UCSD-AML1 (cell line): ENCODE data around the gene MRPS16.
"Not testable (repeated sequence)": the region's sequence is repeated elsewhere in the genome, so short reads cannot be mapped to it uniquely, and the experiment has no call there.

ENCODE experiments used
- DNase-seq: peaks from one replicate; lab custom pipeline; 2025; ENCODE audit not compliant: unreplicated experiment; lab: John Stamatoyannopoulos, UW

The MRPS16 gene

DNA sequence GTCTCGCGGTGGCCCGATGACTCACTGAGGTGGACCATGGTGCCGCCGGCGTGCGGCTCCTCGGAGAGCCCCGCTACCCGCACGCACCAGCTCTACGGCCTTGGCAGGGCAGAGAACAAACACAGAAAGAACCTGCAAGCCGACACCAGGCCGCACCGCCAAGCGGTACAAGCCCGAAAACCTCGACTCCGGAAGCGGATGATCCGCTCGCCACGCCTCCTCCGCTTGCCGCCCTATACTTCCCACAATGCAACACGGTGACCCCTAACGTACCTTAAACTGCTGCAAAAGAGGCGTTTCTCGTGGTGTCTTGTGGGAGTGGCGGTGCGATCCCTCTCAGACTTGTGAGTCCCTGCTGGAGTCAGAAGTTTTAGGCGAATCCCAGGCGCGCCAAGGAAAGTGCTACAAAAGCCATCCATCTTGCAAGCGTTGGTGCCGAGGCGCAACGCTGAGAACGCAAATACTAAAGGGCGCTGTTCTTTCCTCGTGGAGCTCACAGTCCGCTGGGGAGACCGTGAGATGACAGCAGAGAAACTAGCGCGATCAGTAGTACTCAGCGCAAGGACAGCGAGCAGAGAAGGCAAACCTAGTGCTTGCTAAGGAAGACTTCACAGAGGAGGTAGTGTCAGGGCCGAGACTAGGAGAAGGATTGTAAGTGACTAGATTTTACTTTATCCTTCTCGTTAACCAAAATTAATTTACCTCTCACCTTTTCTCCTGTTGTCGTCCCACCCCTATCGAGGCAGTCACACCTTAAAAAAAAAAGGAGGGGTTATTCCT, at the start of gene MRPS16:
Gene MRPS16 (minus strand): TSS at position 200 of the 780 bp plus-strand sequence. CDS start 162 bp downstream, at position 38.
- DNase-seq, result peak; percentile 92

DNA sequence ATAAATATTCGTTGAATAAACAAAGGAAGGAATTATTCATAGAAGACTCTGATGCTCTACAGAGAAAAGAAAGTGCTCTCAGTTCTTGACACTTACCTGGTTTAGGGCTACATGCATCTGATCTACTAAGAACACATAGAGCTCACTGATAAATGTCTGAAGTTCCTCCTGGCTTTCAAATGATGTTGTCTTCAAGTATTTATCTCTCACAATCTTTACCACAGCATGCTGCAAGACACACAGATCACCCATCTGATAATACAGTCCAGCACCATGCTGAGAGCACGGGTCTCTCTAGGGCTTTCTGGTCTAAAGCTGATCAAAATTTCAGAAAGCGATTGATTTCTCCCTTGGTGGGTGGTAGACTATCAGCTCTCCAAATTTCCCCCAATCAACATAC, 44.5 kb upstream of the MRPS16 start:
- no peak for DNase-seq

DNA sequence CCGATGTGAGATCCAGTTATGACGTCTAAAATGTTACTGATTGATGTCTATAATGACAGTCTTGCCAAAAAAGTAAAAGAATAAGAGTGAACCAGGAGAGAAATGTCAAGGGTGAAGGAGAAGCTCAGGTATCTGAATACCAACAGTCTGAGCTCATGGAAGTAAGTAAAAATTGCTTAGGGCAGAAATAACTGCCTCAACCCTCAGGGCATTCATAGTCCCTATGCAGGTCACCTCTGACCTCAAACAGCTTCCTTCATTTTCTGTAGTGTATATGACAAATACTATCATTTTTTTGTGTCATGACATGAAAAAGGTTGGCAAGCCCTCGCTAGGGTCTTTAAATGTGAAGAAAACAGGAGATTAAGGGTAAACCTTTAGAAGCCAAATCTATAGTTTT, 41.0 kb upstream of the MRPS16 start:
- DNase-seq, result no peak

DNA sequence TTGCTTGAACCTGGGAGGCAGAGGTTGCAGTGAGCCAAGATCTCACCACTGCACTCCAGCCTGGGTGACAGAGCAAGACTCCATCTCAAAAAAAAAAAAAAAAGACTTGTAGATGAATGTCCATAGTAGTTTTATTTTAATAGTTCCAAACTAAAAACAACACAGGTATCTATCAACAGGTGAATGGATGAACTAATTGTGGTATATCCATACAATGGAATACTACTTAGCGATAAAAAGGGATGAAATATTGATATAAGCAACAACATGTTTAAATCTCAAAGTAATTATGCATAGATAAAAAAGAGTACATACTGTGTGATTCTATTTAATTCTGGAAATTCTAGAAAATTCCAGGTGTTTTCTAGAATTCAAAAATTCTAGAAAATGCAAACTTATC, 37.5 kb upstream of the MRPS16 start:
- DNase-seq, result no peak

DNA sequence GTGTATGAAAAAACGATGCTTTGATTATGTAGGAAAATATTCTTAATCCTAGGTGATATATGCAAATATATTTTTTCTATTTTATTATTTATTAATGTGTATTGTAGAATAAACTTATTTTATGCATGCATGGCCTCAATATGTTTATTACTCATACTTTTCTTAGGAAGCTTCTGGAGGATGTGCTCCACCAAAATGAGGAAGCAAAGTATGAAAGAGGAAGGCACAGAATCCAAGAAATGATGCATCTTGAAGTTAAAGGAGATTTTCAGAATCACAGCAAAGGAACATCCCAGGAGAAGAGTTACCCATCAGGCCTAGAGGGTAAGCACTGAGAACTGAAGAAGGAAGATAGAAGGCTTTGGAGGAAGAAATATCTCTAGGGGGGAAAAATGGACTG, 35.0 kb upstream of the MRPS16 start:
- no peak for DNase-seq

DNA sequence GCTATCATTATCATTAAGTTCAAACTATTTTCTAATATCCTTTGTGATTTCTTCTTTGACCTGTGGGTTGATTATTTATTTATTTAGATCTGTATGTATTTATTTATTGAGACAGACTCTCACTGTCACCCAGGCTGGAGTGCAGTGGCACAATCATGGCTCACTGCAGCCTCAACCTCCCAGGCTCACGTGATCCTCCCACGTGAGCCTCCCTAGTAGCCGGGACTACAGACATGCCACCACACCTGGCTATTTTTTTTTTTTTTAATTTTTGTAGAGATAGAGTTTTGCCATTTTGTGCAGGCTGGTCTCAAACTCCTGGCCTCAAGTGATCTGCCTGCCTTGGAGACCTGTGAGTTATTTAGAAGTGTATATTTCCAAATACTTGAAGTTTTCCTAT, 28.7 kb upstream of the MRPS16 start:
- no peak for DNase-seq

DNA sequence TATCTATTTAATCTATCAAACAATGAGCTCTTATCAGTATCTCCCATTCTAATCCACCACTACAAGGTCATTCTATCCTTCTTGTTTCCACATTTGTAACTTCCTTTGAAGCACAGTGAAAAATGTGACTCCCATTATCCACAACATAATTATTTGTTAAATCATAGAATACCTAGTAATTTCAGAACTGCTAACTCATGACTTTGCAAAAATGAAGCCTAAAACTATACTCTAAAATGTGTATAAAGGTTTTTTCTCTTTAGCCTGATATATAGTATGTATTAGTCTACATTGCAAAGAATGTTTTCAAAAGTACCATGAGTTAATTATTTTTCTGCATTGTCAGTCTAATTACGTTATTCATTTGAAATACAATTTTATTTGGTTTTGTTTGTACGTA, 12.0 kb upstream of the MRPS16 start:
- no peak for DNase-seq

DNA sequence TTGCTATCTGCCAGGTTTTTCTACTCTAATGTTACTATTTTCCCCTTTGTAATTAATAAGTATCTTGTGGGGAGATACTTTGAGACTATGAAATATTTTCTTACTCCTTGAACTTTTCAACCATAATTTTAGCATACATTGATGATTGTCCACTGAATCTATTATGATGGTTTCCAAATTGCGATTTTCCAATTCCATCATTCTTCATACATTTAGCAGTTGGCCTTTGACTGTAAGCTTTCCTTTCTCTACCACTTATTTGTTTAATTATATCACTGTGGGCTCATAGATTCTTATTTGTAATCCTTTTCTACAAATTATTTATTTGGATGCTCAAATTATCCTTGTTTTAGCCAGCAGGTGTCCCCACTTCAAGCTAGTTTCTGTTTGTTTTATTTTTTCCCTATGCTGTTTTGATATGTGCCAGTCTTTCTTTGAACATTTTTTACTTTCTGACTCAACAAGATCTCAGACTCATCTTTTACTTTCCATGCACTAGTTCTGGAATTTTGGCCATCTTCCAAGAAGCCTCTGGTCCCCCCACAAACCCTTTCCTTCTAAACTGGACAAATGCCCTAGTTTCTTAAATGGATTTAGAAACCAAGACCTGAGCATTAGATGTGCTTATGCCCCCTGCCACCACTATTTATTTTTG, 11.4 kb upstream of the MRPS16 start:
- no peak for DNase-seq

DNA sequence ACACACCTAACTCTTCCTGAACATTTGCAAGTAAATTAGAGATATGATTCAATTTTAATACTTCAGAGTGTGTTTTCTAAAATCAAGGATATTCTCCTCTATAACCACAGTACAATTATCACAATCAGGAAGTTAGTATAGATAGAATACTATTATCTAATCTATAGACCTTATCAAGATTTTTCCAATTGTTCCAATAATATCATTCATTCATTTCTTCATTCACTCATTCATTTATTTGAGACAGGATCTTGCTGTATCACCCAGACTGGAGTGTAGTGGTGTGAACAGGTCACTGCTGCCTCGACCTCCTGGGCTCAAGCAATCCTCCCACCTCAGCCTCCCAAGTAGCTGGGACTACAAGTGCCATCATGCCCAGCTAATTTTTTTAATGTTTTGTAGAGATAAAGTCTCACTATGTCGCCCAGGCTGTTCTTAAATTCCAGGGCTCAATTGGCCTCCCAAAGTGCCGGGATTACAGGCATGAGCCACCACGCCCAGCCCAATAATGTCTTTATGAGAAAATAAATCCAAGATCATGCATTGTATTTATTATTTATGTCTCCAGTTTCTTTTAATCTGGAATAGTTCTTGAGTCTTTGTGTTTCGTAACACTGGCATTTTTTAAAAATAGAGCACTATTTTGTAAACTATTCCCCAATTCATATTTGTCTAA, 10.6 kb upstream of the MRPS16 start:
- no peak for DNase-seq

DNA sequence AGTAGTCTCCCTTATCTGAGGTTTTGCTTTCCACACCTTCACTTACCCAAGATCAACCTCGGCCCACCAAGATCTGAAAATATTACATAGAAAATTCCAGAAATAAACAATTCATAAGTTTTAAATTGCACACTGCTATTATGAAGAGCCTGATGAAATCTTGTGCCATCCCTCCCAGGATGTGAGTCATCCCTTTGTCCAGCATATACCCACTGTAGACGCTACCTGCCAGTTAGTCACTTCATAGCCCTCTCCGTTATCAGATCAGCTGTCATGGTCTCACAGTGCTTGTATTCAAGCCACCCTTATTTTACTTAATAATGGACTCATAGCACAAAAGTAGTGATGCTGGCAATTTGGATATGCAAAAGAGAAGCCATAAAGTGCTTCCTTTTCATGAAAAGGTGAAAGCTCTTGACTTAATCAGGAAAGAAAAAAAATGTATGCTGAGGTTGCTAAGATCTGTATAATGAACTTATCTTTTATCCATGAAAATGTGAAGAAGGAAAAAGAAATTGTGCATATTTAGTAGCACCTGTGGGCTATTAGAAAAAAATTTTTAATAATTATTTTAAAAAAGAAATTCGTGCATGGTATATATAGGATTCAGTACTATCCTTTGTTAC, 9.8 kb upstream of the MRPS16 start:
- no peak for DNase-seq

DNA sequence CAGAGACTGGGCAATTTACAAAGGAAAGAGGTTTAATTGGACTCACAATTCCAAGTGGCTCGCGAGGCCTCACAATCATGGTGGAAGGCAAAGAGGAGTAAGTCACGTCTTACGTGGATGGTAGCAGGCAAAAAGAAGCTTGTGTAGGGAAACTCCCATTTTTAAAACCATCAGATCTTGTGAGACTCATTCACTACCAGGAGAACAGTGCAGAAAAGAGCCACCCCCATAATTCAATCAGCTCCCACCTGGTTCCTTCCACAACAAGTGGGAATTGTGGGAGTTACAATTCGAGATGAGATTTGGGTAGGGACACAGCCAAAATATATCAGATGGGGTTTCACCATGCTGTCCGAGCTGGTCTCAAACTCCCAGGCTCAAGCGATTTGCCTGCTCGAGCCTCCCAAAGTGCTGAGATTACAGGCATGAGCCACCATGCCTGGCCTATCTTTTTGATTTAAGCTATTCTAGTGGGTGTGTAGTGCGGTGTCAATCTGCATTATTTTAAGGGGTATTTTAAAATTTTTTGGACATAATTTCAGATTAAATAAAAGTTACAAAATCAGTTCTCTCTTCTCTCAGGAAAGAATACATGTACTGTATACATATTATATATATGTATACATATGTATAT, 9.0 kb upstream of the MRPS16 start:
- no peak for DNase-seq

DNA sequence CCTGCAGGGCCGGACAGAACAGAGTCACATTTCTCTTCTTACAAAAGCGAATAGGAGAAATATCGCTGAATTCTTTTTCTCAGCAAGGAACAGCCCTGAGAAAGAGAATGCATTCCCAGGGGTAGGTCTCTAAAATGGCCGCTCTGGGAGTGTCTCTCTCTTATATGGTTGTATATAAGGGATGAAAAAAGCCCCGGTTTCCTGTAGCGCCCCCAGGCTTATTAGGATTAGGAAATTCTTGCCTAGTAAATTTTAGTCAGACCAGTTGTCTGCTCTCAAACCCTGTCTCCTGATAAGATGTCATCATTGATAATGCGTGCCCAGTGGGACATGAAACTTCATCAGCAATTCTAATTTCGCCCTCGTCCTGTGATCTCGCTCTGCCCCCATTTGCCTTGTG, 6.2 kb upstream of the MRPS16 start:
- DNase-seq, result not testable (repeated sequence)

DNA sequence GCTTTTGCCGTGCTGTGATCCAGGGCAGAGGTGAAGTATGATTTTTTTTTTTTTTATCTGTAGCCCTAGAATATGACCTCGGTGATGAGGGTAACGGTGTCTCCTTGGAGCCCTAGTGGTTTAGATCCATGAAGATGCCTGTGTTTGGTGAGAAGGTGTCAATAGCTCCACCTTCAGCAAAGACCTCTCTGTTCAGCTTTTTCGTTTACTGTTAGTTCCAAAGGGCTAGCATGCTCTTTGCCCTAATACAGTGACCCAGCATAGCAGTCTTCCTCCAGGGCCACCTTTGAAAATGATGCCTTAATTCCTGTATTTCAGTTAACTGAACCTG, 746 bp upstream of the MRPS16 start:
- DNase-seq, result no peak

DNA sequence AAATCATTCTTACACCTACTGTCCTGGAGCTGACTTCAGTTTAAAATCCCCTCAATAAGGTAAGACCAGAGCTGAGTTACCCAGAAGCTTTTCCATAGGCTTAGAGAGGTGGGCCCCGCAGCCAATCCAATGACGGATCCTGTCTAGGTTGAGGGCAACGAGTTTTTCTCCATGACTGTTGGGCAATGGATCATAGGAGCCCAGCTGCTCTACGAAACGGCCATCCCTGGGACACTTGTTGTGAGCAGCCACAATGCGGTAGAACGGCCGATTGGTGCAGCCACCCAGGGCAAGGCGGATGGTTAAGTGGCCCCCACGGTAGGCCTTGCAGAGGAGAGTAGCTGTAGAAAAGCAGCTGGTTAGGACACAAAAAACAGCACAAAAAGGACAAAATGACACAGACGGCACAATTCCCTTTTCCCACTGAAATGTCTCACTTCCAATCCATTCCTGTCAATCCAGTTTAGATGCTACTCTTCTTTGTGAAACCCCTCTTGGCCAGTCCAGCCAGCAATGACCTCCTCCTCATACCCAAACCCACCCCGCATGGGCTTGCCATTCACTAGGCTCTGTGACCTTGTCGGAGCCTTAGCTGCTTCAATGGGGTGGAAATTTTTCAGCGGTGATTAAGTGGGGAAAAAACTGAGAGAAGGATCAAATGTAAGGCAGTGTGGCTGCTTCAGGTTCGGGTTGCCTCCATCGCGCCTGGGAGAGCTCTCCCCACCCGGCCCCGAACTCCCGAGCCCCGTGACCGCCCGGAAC, 580 bp downstream of the MRPS16 start:
- no peak for DNase-seq

DNA sequence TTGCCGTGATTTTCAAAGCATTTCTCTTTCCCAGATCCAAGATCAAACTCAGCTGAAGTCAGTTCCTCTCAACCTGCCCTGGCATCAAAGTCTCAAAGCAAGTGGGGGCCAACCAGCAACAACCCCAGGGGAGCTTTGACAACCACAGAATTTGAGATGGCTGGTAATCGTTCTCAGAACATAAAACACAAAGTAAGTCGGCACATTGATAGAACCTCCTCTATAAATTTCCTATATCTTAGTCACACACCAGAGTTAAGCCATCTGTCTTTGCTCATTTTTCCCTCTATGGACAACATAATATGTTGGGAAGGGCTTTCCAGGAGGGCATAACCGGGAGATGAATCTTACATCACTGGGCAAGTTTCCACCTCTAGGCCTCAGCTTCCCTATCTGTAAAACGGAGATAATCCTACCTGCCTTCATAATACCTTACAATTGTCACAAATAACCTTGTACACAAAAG, 4.2 kb downstream of the MRPS16 start:
- no peak for DNase-seq

DNA sequence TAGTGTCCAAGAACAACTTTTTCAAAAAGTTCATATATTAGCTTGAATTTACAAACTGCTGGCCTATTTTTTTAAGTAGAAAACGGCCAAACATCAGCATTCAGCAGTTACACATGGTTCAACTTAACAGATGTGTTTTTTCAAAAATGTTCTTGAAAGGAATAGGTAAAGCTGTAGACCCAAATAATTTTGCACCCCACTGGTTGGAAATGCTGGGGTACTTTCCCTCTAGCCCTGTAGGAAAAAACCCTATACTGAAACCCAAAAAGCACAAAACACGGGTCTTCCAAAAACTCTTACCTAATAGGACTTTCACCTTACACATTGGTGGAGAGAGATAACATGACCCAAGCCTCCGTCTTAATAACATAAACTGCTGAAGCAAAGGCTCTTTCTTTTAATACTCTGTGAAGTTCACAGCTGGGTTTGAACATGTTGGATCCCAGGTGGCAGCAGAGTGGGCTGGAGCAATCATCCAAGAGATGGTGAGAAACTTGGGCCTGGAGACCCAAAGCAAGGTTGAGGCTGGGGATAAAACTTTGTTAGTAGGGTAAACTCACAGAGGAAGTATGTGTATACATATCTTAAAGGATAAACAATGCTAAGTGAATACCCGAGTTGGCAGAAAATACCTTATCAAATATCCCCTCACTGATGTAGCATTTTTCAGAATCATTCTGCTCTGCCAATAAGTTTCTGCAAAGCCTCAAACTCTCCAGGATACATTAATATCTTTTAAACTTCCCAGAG, 4.8 kb downstream of the MRPS16 start:
- DNase-seq, result no peak

DNA sequence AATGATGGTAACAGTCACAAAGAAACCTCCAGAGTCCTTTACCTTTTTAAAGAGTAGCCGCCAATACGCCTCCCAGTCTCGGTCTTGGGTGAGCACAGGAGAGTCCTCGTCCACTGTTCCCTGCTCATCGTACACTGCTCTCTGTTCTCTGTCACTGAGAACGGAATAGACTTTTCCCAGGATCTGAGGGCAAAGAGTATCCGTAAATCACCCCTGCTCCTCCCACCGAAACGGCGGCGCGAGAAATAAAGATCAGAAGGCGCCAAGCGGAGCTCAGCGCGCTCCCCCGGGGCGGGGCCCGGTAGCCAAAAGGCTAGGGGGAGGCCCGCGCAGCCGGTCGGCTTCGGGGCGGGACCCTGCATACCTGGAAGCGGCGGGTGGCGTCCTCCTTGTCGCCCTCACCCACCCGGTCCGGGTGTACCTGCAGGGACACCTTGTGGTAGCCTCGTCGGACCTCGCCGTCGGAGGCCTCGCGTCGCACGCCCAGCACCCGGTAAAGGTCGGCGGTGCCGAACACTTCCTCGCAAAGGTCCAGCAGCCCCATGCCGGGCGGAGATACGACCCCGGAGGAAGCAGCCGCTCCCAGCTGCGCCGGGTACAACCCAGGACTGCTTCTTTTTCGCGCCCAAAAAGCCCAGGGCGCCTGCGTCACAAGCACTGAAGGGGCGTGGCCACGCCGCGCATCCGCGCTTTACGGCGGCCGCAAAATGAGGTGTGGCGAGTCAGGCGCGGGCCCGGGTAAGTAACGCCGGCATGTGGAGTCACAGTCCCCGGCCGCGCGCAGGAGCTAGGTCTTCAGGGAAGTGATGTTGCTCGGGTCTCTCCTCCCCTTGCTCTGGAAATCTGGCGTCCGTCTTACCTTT, 5.6 kb downstream of the MRPS16 start, which contains the start of gene DNAJC9:
Gene DNAJC9 (minus strand): TSS at position 610 of the 863 bp plus-strand sequence. CDS start 66 bp downstream, at position 544.
- DNase-seq, result peak; percentile 94

DNA sequence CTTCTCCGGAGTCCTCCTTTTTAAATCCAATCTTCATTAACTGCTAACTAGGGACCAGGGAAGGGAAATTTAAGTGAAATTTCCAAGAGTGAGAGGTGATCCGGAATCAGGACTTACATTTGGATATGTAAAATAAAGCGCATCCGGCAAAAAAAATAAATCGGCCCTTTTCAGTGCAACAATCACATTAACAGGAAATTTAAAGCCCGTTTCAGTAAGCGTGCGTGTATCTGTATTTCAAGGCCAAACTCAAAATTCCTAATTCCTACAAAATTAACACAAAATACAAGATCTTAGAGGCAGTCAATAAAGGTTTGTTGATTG, 6.2 kb downstream of the MRPS16 start:
- DNase-seq, result no peak
